Measurements from ENCODE around the gene METTL4.

- TF ChIP-seq, protein P1, sequence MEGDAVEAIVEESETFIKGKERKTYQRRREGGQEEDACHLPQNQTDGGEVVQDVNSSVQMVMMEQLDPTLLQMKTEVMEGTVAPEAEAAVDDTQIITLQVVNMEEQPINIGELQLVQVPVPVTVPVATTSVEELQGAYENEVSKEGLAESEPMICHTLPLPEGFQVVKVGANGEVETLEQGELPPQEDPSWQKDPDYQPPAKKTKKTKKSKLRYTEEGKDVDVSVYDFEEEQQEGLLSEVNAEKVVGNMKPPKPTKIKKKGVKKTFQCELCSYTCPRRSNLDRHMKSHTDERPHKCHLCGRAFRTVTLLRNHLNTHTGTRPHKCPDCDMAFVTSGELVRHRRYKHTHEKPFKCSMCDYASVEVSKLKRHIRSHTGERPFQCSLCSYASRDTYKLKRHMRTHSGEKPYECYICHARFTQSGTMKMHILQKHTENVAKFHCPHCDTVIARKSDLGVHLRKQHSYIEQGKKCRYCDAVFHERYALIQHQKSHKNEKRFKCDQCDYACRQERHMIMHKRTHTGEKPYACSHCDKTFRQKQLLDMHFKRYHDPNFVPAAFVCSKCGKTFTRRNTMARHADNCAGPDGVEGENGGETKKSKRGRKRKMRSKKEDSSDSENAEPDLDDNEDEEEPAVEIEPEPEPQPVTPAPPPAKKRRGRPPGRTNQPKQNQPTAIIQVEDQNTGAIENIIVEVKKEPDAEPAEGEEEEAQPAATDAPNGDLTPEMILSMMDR (conservative IDR thresholded peaks at IDR 0.05; ENCODE audit: low read depth, low read length), result no peak
- TF ChIP-seq EZH2phosphoT487 (IDR thresholded peaks at IDR 0.05; ENCODE audit: borderline replicate concordance, low read length), result no peak
Measured at GRCh38 chr18:2526329-2526728, 45.0 kb downstream of the METTL4 start.
